ENCODE data around the gene TMX4. TPM values are rescaled to one million over a fixed set of nuclear protein-coding genes. Genes with fewer than 3 reads are reported as not detected.
"Not testable (repeated sequence)": the region's sequence is repeated elsewhere in the genome, so short reads cannot be mapped to it uniquely, and the experiment has no call there.

Gene TMX4
- total RNA-seq (2014; rRNA removed; shearing (Covaris generic); ENCODE audit: low replicate concordance), result 2.5 and 6.2 TPM in 2 replicates

- peak; percentile 96 for DNase-seq (ENCODE audit: low read depth)
- in situ Hi-C loops (cut with HindIII; ENCODE audit: low pct_unique_long_range_greater_than_20kb, low sequenced_read_pairs), result no loop called here
Measured at GRCh38 chr20:8019246-8019997, at the start of gene TMX4. TSS of gene TMX4 (minus strand) at chr20:8019761. CDS start at chr20:8019613, 148 bp downstream.

DNA sequence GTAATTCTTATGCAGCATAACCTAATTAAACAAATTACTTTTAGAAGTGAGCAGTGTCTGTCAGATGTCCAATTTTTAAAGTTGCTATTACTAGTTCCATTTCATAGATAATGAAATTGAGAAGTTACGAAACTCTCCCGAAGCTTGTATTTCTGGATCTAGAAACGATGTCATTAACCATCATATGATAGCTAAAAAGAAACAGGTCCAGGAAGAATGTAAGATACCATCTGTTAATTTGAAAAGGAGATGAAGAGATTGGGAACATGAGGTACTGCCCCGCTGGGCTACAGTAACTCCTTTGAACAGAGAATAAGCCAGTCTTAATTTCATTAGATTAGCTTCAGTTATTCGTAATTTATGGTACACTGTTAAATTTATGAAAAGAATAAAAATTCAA lies 47.5 kb upstream of the TMX4 start:
- in situ Hi-C loops (cut with HindIII; ENCODE audit: low pct_unique_long_range_greater_than_20kb, low sequenced_read_pairs), result no loop called here
- no peak for DNase-seq (ENCODE audit: low read depth)

DNA sequence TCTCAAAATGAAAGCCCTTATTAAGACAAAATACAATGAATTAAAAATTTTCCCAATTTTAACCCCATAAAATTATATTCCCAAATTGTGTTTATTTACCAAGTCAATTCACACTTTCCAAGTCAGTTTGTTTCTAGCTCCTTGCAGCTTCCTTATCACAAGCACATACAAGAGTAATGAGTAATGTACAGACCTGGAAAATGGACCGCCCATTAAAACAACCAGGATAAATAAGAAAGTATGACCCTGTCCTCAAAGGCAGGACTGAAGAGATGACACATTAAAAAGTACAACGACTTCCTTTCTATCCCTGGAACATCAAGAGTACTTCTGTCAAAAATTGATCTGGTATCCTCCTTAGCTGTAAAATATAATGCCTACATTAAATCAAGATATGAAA lies 47.1 kb upstream of the TMX4 start:
- no peak for DNase-seq (ENCODE audit: low read depth)
- in situ Hi-C loops (cut with HindIII; ENCODE audit: low pct_unique_long_range_greater_than_20kb, low sequenced_read_pairs), result no loop called here

- no peak for DNase-seq (ENCODE audit: low read depth)
- in situ Hi-C loops (cut with HindIII; ENCODE audit: low pct_unique_long_range_greater_than_20kb, low sequenced_read_pairs), result no loop called here
Measured at GRCh38 chr20:8065691-8066090, 46.1 kb upstream of the TMX4 start.

GRCh38 chr20:8062756-8063155 lies 43.2 kb upstream of the TMX4 start:
- no peak for DNase-seq (ENCODE audit: low read depth)

DNA sequence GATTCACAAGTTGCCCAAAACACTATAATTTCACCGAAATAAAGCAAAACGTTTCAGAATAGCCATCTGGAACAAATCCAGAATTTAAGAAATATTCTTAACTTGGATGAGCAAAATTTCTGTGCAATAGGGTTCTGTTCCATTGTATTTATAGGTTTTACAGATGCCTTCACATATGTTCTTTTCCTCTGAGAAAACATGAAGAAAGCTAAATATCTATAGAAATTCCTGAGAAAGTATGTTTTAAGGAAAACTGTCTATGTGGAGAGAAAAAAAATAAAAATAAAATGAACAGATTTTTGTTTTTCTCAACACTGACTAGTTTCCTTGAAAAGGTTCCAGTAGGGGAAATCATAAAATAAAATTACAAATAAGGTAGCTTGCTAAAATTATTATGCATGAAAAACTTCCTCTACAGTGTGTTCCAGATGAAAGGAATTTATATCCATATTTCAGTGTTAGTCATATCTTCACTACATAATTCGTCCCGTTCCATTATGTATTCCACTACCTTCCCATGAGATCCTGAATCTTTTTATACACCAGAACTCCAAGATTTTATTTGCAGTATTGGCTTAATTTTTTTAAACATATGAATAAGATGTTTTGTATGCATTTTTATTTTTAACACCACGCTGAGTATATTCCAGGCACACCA lies 42.4 kb upstream of the TMX4 start:
- in situ Hi-C loops (cut with HindIII; ENCODE audit: low pct_unique_long_range_greater_than_20kb, low sequenced_read_pairs), result no loop called here
- no peak for DNase-seq (ENCODE audit: low read depth)

More at GRCh38 chr20:8062756-8063155, 43.2 kb upstream of the TMX4 start:
- in situ Hi-C loops (cut with HindIII; ENCODE audit: low pct_unique_long_range_greater_than_20kb, low sequenced_read_pairs), result no loop called here

GRCh38 chr20:8060977-8061376 lies 41.4 kb upstream of the TMX4 start:
- DNase-seq (ENCODE audit: low read depth), result no peak
- in situ Hi-C loops (cut with HindIII; ENCODE audit: low pct_unique_long_range_greater_than_20kb, low sequenced_read_pairs), result no loop called here

DNA sequence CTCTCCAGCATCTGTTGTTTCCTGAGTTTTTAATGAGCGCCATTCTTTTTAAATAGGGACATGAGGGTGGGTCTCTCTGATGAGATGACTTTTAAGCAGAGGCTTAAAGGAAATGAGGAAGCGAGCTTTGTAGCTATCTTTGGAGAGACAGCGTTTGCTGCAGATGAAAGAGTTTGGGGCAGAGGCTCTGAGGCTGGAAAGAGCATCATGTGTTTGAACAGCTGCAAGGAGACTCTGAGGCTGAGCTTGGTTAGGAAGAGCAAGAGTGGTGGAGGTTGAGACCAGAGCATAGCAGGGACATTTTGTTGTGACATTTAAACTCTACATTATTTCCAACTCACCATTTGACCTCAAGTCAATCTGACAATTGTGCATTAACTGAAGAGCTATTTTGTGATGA lies 38.3 kb upstream of the TMX4 start:
- in situ Hi-C loops (cut with HindIII; ENCODE audit: low pct_unique_long_range_greater_than_20kb, low sequenced_read_pairs), result no loop called here

GRCh38 chr20:8055096-8055495 lies 35.5 kb upstream of the TMX4 start:
- in situ Hi-C loops (cut with HindIII; ENCODE audit: low pct_unique_long_range_greater_than_20kb, low sequenced_read_pairs), result no loop called here
- DNase-seq (ENCODE audit: low read depth), result no peak

More for the DNA sequence above, 38.3 kb upstream of the TMX4 start:
- DNase-seq (ENCODE audit: low read depth), result no peak

GRCh38 chr20:8050157-8050837 lies 30.7 kb upstream of the TMX4 start:
- in situ Hi-C loops (cut with HindIII; ENCODE audit: low pct_unique_long_range_greater_than_20kb, low sequenced_read_pairs), result no loop called here
- no peak for DNase-seq (ENCODE audit: low read depth)

DNA sequence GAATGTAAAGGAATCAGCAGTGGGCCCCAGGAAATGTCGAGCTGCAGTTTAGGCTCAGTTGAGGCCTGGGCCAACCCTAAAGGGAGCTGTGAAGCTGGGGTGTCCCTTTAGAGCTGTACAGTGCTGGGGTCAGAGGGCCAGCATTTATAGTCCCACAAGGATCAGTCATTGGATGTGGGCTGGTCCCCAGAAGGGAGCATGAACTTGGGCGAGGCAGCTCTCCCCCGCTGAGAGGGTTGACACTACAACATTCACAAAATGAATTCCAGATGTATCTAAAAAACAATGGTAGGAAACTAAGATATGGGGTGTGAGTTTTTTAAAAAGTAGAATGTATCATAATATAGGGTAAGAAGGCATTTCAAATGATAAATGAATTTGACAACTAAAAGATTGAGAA lies 29.7 kb upstream of the TMX4 start:
- DNase-seq (ENCODE audit: low read depth), result no peak
- in situ Hi-C loops (cut with HindIII; ENCODE audit: low pct_unique_long_range_greater_than_20kb, low sequenced_read_pairs), result no loop called here

- DNase-seq (ENCODE audit: low read depth), result no peak
- in situ Hi-C loops (cut with HindIII; ENCODE audit: low pct_unique_long_range_greater_than_20kb, low sequenced_read_pairs), result no loop called here
Measured at GRCh38 chr20:8045946-8046345, 26.4 kb upstream of the TMX4 start.

GRCh38 chr20:8043687-8044282 lies 24.2 kb upstream of the TMX4 start:
- in situ Hi-C loops (cut with HindIII; ENCODE audit: low pct_unique_long_range_greater_than_20kb, low sequenced_read_pairs), result no loop called here
- DNase-seq (ENCODE audit: low read depth), result peak; percentile 32

- no peak for DNase-seq (ENCODE audit: low read depth)
- in situ Hi-C loops (cut with HindIII; ENCODE audit: low pct_unique_long_range_greater_than_20kb, low sequenced_read_pairs), result no loop called here
Measured at GRCh38 chr20:8039042-8039441, 19.5 kb upstream of the TMX4 start.

GRCh38 chr20:8036771-8037170 lies 17.2 kb upstream of the TMX4 start:
- DNase-seq (ENCODE audit: low read depth), result no peak
- in situ Hi-C loops (cut with HindIII; ENCODE audit: low pct_unique_long_range_greater_than_20kb, low sequenced_read_pairs), result no loop called here

GRCh38 chr20:8033151-8033841 lies 13.7 kb upstream of the TMX4 start:
- in situ Hi-C loops (cut with HindIII; ENCODE audit: low pct_unique_long_range_greater_than_20kb, low sequenced_read_pairs), result no loop called here
- no peak for DNase-seq (ENCODE audit: low read depth)

- no peak for DNase-seq (ENCODE audit: low read depth)
- in situ Hi-C loops (cut with HindIII; ENCODE audit: low pct_unique_long_range_greater_than_20kb, low sequenced_read_pairs), result no loop called here
Measured at GRCh38 chr20:8032499-8032898, 12.9 kb upstream of the TMX4 start.

- in situ Hi-C loops (cut with HindIII; ENCODE audit: low pct_unique_long_range_greater_than_20kb, low sequenced_read_pairs); DNase-seq (ENCODE audit: low read depth): not testable (repeated sequence)
Measured at GRCh38 chr20:8031539-8031938, 12.0 kb upstream of the TMX4 start.
